WTC11 (cell line): ENCODE measurements around the gene GCSAML.

Source experiments
- ATF3 ChIP-seq: sonication (generic); formaldehyde crosslinking; conservative IDR thresholded peaks from 2 replicates; pipeline ENCODE4 v1.8.1; 2022; ENCODE audit warnings: mild to moderate bottlenecking, missing genetic modification reagents
- CTCF ChIP-seq: fragments of 200-600 bp; IDR thresholded peaks from 2 replicates; pipeline ENCODE4 v1.8.0; 2022; ENCODE audit warnings: antibody characterized with exemption
- E2F4 ChIP-seq: sonication (generic); formaldehyde crosslinking; IDR thresholded peaks from 2 replicates; pipeline ENCODE4 v1.8.1; 2022; ENCODE audit warnings: low read depth, mild to moderate bottlenecking, moderate library complexity, missing genetic modification reagents, borderline replicate concordance
- FOXK1 ChIP-seq: sonication (generic); formaldehyde crosslinking; IDR thresholded peaks from 2 replicates; pipeline ENCODE4 v1.8.0; 2022; ENCODE audit warnings: mild to moderate bottlenecking, moderate library complexity, missing genetic modification reagents
- HMGXB4 ChIP-seq: sonication (generic); formaldehyde crosslinking; IDR thresholded peaks from 2 replicates; pipeline ENCODE4 v1.8.1; 2023; ENCODE audit warnings: mild to moderate bottlenecking, moderate library complexity, missing genetic modification reagents
- OVOL2 ChIP-seq: fragments of 250-450 bp; sonication (Bioruptor Pico); IDR thresholded peaks from 2 replicates; pipeline ENCODE4 v1.9.0; 2021; ENCODE audit warnings: mild to moderate bottlenecking, borderline replicate concordance
- STAT6 ChIP-seq: sonication (generic); formaldehyde crosslinking; conservative IDR thresholded peaks from 2 replicates; pipeline ENCODE4 v1.8.1; 2023; ENCODE audit warnings: mild to moderate bottlenecking, low read depth, missing genetic modification reagents, moderate library complexity
- TF ChIP-seq, protein P1 (sequence below): sonication (generic); formaldehyde crosslinking; IDR thresholded peaks from 2 replicates; pipeline ENCODE4 v1.8.1; 2023; ENCODE audit warnings: mild to moderate bottlenecking, missing genetic modification reagents, moderate library complexity

DNA sequence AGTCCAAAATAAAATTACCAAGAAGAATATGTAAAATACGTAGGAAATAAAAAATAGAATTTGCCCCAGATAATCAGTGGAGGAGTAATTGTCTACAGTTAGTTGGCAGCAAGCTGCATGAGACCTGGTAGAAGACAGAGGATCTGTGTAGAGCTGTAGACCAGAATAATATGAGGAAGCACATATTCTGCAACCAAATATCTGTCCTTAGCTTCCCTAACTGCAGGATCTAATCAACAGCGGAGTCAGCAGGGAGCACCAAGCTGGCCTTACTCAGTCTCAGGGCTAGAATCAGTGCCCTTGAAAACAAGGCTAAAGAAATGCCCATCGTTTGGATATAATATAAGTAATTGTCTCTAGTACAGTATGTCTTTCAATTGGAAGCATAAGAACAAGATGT, 6.1 kb upstream of the GCSAML start:
- no peak for TF ChIP-seq CTCF
- TF ChIP-seq OVOL2 (CRISPR knock-in tag) = no peak
- TF ChIP-seq ATF3 (CRISPR knock-in tag) = no peak
- TF ChIP-seq FOXK1 = no peak
- TF ChIP-seq E2F4 (CRISPR knock-in tag) = no peak
- no peak for TF ChIP-seq HMGXB4 (CRISPR knock-in tag)
- TF ChIP-seq, protein P1, sequence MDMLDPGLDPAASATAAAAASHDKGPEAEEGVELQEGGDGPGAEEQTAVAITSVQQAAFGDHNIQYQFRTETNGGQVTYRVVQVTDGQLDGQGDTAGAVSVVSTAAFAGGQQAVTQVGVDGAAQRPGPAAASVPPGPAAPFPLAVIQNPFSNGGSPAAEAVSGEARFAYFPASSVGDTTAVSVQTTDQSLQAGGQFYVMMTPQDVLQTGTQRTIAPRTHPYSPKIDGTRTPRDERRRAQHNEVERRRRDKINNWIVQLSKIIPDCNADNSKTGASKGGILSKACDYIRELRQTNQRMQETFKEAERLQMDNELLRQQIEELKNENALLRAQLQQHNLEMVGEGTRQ = no peak
- no peak for TF ChIP-seq STAT6 (CRISPR knock-in tag)
